ENCODE measurements around the gene PRDM16.

- TF ChIP-seq CTCF (IDR thresholded peaks at IDR 0.05), result no peak
- TF ChIP-seq POLR2A (IDR thresholded peaks at IDR 0.05), result no peak
Measured at GRCh38 chr1:3481046-3481445, 412.0 kb downstream of the PRDM16 start.
